Measurements from ENCODE around the gene ME3.
A peak's percentile ranks its signal among the peaks of the same experiment; 100 is the strongest.
"Not testable (repeated sequence)": the region's sequence is repeated elsewhere in the genome, so short reads cannot be mapped to it uniquely, and the experiment has no call there.

Gene ME3

DNA sequence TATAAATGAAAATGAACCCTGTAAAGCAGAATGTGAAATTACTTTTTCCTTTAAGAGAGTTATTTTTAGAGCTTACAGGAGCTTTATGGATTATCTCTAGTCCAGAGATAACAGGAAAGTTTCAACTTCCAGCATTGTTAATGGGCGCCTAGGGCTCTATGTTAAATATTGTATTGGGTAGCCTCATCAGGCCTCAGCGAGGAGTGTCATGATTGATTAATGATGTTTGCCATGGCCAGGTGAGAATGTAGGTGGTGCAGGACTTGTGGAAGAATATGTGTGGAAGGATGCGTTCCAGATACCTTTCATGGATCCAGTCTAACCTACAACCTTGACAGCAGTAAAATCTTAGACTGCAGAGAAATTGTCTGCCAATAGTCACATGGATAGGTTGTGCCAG lies 50.6 kb downstream of the ME3 start:
- DNase-seq (ENCODE audit: low read depth in 2 of 2): no peak

DNA sequence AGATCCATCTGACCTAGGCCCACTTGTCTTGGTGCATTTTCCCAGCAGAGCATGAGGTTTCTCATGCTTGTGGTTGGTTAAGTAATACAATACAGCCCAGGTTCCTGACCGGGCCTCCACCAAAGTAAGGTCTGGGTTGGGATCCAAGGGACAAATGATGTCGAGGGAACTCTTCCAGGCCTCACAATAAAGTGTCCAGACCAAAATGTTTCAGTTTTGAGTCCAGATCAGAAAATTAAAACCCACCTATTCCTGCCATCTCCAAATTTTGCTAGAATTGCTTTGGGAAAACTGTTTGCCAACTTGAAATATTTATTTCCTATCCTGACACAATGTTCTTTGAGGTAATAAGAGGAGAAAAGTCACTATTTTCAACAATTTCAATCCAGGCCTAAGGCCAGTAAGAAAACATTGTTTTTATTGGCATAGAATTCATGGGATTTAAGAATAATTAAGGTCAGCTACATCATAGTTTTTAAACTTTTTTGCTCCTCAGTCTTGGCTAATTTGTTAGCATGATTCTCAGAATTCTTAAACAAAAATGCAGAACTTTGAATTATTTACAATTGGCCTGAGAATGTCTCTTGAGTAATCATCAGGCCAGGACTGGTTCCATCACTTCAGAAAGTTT lies 51.4 kb downstream of the ME3 start:
- DNase-seq (ENCODE audit: low read depth in 2 of 2): no peak

DNA sequence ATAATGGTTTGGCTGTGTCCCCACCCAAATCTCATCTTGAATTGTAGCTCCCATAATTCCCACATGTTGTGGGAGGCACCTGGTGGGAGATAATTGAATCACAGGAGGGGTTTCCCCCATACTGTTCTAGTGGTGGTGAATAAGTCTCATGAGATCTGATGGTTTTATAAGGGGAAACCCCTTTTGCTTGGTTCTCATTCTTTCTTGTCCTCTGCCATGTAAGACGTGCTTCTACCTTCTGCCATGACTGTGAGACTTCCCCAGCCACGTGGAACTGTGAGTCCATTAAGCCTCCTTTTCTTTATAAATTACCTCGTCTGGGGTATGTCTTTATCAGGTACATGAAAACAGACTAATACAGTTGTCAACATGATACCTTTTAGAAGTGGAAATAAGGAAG lies 53.0 kb downstream of the ME3 start:
- not testable (repeated sequence) for DNase-seq (ENCODE audit: low read depth in 2 of 2)

GRCh38 chr11:86617502-86617901 lies 54.9 kb downstream of the ME3 start:
- no peak for DNase-seq (ENCODE audit: low read depth in 2 of 2)

DNA sequence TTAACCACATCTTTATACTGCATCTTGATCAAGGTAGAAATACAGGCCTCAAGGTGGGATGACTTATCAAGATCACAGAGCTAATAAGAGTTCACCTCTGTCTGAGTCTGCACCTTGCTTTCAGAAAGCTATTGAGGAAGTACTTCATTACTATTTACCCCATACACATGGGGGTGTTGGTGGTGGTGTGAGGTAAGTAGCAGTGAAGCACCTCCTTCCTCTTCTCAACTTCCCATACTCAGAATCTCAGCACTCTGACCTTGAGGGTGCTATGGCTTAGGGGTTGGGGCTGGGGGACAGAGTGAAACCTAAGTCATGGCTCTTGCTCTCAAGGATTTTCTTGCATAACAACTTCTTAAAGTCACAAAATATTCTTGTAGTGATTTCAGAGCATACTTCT lies 56.9 kb downstream of the ME3 start:
- DNase-seq (ENCODE audit: low read depth in 2 of 2): no peak

DNA sequence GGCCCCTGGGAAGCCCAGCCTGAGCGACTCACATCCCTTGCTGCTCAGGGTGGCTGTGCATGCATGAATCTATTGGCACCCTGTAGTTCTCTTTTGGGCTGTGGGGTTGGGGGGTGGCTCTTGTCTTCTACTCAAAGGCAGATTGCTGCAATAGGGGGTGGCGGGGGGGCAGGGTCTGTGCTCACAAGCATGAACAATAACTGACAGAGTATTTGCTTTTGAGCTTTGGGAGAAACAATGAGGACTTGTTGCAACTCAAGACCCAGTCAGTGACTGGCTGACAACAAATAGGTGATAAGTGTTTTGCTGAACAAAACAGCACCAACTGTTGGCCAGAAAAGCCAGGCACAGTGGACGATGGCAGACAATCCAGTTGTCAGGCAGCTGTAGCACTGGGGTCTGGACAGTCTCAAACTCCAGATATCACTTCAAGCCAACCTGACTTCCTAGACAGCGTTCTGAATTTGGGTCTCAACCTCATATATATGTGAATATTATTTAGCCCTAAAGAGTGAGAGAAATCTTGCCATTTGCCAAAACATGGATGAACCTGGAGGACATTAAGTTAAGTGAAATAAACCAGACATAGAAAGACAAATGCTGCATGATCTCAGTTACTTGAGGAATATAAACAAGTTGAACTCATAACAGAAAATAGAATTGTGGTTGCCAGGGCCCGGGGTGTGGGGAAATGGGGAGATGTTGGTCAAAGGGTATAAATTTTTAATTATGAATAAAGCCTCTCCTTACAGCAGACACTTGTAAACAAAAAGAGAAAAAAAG lies 61.7 kb downstream of the ME3 start:
- no peak for DNase-seq (ENCODE audit: low read depth in 2 of 2)

GRCh38 chr11:86608251-86608799 lies 64.1 kb downstream of the ME3 start:
- peak in 1 of 2 experiments; percentile 29 for DNase-seq (ENCODE audit: low read depth in 2 of 2)

DNA sequence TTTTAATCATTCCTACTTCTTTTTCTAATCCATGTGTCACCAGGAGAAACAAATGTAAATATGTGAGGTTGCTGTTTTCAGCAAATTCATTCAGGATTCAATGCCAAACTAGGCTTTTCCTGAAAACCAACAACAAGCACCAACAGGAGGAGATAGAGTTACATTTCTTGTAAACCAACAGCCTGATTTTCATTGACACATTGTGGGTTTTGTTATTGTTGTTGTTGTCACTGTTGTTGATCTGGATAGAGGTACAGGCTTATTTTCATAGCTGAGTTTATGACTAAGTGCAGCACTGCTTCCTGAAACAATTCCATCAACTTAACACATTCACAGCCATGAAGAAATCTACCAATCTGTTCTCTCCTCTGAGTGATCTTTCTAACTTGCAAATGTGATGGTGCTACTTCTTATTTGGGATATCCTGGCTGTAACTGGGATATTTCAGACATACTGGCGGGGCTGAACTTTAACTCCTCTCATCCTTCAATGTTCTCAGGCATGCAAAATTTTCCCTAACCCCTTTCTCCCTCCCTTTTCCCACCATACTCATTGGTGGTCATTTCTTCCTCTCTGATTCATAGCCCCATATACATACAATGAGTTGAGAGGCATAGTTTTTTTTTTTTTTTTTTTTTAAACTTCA lies 65.5 kb downstream of the ME3 start:
- no peak for DNase-seq (ENCODE audit: low read depth in 2 of 2)

DNA sequence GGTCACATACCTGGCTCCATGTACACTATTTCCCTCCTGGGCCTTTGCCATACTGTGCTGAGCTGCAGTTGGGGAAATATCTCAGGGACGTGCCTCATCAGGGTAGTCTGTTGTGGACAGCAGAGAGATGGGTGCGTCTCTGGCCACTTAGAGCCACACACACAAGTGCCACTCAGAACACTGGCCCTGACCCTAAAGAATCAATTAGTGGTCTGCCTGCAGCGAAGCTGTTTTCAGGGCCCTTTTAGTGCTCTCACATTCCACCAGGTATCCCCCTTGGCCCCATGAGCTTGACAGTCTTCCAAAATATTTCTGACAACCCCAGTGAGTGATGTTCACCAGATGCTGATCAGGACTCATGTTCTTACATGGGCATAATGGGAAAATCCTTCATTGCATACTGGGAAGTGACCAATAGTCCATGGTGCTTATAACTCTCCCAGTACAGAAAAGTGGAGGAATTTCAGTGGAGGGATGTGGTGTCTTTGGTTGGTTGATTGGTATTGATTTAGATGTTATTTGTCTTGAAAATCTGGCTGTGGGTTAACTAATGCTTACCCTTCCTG lies 66.1 kb downstream of the ME3 start:
- no peak for DNase-seq (ENCODE audit: low read depth in 2 of 2)

DNA sequence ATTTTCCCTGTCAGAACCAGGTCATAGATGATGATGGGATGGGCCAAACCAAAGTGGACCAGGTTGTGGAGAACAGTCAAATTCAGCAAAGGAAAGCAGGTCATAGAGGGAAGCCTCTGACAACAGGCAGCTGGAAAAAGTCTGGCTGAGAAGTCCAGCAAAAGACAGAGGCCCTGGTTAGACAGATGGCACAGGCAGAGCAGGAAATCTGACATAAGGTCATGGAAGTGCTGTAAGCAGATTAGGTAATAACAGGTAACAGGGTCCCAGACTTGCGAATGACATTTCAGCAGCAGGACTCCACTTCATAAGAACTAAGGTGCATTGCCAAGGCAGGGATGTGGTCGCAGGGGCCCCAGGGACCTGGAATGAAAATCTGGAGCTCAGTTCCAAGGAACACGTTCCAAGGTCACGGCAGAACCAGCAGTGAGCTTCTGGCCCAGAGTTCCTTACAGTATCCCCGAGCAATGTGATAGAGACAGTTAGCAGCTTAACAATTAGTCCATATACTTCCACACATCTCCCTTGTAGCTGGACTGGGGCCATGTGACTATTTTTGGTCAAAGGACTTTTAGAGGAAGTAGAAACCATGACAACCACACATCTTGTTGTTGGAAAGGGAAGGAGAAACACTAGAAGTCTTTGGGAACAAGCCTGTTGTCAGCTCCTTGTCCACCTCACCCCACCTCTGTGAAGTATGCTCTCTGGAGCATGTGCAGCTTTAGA lies 75.4 kb downstream of the ME3 start:
- no peak for DNase-seq (ENCODE audit: low read depth in 2 of 2)

- DNase-seq (ENCODE audit: low read depth in 2 of 2): no peak
Measured at GRCh38 chr11:86595955-86596354, 76.5 kb downstream of the ME3 start.

- no peak for DNase-seq (ENCODE audit: low read depth in 2 of 2)
Measured at GRCh38 chr11:86595451-86595850, 77.0 kb downstream of the ME3 start.

- DNase-seq (ENCODE audit: low read depth in 2 of 2): no peak
Measured at GRCh38 chr11:86594746-86595145, 77.7 kb downstream of the ME3 start.

GRCh38 chr11:86593833-86594232 lies 78.6 kb downstream of the ME3 start:
- DNase-seq (ENCODE audit: low read depth in 2 of 2): no peak

DNA sequence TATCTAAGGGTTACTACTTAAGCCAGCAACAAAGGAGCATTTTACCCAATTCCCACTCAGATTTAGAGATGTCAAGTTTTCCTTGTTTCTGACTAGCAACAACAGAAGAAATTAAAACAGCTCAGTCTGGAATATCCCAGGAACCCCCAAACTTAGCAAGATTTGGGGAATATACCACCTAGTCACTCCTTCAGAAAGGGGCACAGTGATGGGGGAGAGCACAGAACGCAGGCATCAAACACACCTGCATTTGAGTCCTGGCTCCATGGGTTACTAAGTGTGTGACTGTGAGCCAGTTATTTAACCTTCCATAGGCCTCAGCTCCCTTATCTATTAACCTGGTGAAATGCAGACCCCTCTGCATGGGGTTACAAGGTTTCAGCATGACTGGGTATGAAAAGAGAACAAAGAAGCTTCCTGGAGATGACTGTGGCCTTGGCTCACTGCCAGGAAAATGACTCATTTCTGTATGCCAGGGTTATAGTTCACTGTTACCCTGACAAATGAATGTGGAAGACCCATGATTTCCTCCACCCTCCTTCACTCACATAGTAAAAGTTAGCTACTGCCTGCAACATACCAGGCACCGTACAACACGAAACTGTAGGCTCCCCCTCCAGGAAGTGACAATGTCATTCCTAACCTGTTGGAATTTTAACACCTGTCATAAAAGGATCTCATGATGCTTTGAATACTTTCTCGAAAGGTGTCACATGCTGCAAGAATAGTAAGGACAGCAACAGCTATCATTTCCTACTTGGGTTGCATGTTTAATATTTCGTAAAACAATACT lies 79.6 kb downstream of the ME3 start:
- peak; percentile 79 to 91 for DNase-seq (ENCODE audit: low read depth in 2 of 2)

DNA sequence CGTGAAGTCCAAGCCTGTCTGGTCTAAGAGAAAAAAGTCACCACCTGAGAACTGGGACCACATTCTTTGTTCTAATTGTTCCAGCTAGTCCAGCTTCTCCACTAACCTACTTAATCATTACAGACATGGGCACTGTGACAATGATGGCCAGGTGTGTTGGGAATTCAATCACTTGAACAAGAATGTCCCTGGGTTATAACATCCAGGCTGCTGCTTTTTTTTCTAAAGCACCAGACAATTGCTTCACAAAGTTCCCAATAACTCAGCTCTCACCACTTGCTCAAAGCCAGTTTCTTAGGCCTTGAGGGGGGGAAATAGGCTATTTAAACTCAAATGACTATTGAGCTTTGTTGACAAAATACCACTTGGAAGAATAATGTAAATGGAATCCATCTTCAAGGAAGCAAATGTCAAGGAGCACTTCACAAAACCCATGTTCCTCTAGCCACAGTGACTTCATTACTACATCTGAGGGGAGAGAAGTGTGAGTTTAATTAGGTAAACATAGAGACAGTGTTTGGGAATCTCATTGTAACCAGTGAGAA lies 80.3 kb downstream of the ME3 start:
- DNase-seq (ENCODE audit: low read depth in 2 of 2): no peak

GRCh38 chr11:86591631-86592030 lies 80.8 kb downstream of the ME3 start:
- no peak for DNase-seq (ENCODE audit: low read depth in 2 of 2)

GRCh38 chr11:86589856-86590589 lies 82.4 kb downstream of the ME3 start:
- no peak for DNase-seq (ENCODE audit: low read depth in 2 of 2)

DNA sequence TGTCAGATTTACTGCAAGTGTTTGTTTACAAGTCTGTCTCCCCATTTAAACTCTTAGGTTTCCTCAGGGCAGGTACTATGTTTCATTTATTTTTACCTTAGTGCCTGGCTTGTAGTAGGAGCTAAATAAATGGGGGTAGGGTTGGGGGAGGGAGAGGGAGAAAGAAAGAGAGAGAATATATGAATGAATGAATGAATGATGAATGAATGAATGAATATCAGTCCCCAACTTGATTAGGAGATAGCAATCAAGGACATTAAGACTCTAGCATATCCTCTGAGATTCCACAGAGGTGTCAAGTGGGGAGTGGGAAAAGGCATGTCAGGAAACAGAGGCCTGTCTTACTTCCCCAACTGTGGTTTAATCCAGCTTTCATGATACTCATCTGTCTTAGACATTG lies 83.2 kb downstream of the ME3 start:
- DNase-seq (ENCODE audit: low read depth in 2 of 2): no peak

DNA sequence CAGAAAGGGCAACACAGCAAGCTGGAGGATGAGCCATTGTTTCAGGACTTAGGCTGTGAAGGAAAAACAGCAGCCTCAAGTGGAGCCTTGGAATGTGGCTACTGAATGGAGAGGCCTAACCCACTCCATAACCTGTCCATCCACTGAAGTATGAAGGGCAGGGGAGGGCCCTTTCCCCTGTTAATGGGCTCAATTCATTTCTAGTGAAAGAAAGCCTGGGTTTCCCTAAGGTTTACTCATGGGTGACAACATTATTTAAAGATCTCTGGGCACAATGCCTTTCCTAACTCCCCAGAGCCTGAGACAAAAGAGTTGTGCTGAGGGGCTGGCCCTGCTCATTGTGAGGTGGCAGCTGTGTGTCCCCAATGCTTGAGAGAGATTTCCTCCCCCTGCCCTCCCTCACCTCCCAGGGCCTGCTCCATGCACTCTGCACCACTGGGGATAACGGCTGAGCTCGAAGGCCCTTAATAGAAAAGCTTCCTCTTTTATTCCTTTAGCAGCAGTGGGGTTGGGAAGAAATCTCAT lies 83.8 kb downstream of the ME3 start:
- DNase-seq (ENCODE audit: low read depth in 2 of 2): no peak
